ENCODE measurements around the gene PTPRB. TPM values are rescaled to one million over a fixed set of nuclear protein-coding genes. Genes with fewer than 3 reads are reported as not detected.

PTPRB gene
- total RNA-seq, 2 donors from 2014 or later: 17.3 to 27.7 TPM

- DNase-seq: no peak
- Histone ChIP-seq H3K27me3 (no peaks in the 10 kb centered on the region), H3K9ac (ENCODE audit: low read depth in 2 of 2, low read length in 2 of 2) (no peak overlapping the region), H3K36me3 (no peaks in the 10 kb centered on the region), H3K4me3 (no peak overlapping the region), H3K9me3 (no peaks in the 10 kb centered on the region), H3K27ac (no peak overlapping the region), H3K4me1 (no peaks in the 10 kb centered on the region)
- TF ChIP-seq, protein P1, sequence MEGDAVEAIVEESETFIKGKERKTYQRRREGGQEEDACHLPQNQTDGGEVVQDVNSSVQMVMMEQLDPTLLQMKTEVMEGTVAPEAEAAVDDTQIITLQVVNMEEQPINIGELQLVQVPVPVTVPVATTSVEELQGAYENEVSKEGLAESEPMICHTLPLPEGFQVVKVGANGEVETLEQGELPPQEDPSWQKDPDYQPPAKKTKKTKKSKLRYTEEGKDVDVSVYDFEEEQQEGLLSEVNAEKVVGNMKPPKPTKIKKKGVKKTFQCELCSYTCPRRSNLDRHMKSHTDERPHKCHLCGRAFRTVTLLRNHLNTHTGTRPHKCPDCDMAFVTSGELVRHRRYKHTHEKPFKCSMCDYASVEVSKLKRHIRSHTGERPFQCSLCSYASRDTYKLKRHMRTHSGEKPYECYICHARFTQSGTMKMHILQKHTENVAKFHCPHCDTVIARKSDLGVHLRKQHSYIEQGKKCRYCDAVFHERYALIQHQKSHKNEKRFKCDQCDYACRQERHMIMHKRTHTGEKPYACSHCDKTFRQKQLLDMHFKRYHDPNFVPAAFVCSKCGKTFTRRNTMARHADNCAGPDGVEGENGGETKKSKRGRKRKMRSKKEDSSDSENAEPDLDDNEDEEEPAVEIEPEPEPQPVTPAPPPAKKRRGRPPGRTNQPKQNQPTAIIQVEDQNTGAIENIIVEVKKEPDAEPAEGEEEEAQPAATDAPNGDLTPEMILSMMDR (IDR thresholded peaks at IDR 0.05): no peak
- intact Hi-C loops (cut with DNase I): no loop called here
Measured at GRCh38 chr12:70661466-70662161, 24.4 kb upstream of the PTPRB start.

DNA sequence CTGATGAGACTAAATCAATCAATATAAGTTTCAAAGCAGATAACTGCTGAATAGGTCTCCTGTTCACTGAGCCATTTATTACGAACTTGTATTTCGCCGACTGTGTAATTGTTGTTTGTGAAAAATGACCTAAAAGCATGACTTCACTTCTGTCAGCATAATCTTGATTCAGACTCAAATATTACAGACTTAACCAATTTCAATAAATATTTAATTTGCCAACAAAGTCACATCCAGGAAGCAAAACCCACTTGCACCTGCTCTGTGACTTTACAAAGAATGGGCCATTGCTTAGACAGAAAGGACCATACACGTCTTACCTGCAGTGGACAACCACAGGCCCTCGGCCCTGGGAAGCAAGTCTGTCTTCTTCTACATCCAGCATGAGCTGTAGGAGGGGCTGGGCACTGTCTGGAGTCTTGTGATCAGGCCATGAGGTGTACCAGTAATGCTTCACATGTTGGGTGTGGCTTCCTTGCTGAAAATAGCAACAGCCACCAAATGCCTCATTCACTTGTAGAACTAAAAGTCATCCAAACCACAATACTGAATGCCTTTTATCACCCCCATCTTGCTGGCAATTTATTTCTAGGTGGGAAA is 23.5 kb upstream of the PTPRB start:
- Histone ChIP-seq H3K9me3 (no peaks in the 10 kb centered on the region), H3K27ac (no peak overlapping the region), H3K27me3 (no peaks in the 10 kb centered on the region), H3K4me1 (no peaks in the 10 kb centered on the region), H3K9ac (ENCODE audit: low read depth in 2 of 2, low read length in 2 of 2) (no peak overlapping the region), H3K36me3 (no peaks in the 10 kb centered on the region), H3K4me3 (no peak overlapping the region)
- TF ChIP-seq, protein P1 (IDR thresholded peaks at IDR 0.05): no peak
- intact Hi-C loops (cut with DNase I): no loop called here
- no peak for DNase-seq

DNA sequence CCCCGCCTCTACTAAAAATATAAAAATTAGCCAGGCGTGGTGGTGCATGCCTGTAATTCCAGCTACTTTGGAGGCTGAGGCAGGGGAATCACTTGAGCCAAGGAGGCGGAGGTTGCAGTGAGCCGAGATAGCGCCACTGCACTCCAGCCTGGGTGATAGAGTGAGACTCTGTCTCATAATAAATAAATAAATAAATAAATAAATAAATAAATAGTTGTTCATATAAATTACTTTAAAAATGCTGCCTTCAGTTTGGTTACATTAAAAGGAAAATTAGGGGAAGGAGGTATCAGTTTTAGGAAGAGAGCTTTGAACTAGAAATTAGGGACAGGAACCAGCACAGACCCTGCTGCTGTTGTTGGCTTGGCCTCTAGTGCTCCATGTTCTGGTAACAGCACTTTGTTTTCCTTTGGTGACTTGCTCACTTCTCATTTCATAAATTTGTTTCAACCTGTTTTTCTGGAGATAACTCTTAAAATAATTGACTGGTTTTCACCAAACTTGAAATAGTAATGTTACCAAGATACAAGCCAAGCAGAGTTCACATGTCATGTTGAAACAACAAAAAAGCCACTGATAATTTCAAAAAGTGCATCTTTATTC is 22.9 kb upstream of the PTPRB start:
- Histone ChIP-seq H3K9ac (ENCODE audit: low read depth in 2 of 2, low read length in 2 of 2) (no peak overlapping the region), H3K36me3 (no peaks in the 10 kb centered on the region), H3K27me3 (no peaks in the 10 kb centered on the region), H3K4me3 (no peak overlapping the region), H3K4me1 (no peaks in the 10 kb centered on the region), H3K27ac (no peak overlapping the region), H3K9me3 (no peaks in the 10 kb centered on the region)
- intact Hi-C loops (cut with DNase I): no loop called here
- TF ChIP-seq, protein P1 (IDR thresholded peaks at IDR 0.05): no peak
- DNase-seq: no peak

DNA sequence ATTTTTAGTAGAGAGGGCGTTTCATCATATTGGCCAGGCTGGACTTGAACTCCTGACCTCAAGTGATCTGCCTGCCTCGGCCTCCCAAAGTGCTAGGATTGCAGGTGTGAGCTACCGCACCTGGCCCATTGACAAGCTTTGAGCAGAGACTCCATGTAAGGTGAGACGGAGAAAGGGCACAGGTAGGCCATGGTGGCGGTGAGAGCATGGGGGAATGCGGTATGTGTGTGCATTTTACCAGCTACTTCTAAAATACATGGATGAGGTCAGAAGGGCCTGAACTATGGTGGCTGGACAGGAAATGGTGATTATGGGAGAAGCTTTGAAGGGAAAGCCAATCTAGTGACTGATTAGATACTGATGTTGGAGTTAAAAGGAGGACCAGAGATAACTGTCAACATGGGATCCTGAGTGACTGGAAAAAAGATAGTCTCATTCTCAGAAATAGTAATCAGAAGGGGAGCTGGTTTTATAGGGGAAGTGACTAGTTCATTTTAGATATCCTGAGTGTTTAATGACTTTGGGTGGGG is 21.9 kb upstream of the PTPRB start:
- intact Hi-C loops (cut with DNase I): no loop called here
- no peak for DNase-seq

GRCh38 chr12:70657616-70658286 is 20.5 kb upstream of the PTPRB start:
- Histone ChIP-seq H3K9ac (ENCODE audit: low read depth in 2 of 2, low read length in 2 of 2) (no peak overlapping the region), H3K4me3 (no peak overlapping the region), H3K9me3 (no peaks in the 10 kb centered on the region), H3K4me1 (no peaks in the 10 kb centered on the region), H3K27me3 (no peaks in the 10 kb centered on the region), H3K27ac (no peak overlapping the region), H3K36me3 (no peaks in the 10 kb centered on the region)
- DNase-seq: no peak
- intact Hi-C loops (cut with DNase I): no loop called here
- TF ChIP-seq, protein P1 (IDR thresholded peaks at IDR 0.05): no peak

More for the DNA sequence above, 21.9 kb upstream of the PTPRB start:
- no peak overlapping the region for H3K4me3 ChIP-seq
- no peaks in the 10 kb centered on the region for H3K27me3 ChIP-seq
- H3K4me1 ChIP-seq: no peaks in the 10 kb centered on the region
- TF ChIP-seq, protein P1 (IDR thresholded peaks at IDR 0.05): no peak
- no peak overlapping the region for H3K9ac ChIP-seq (ENCODE audit: low read depth in 2 of 2, low read length in 2 of 2)
- no peak overlapping the region for H3K27ac ChIP-seq
- no peaks in the 10 kb centered on the region for H3K36me3 ChIP-seq
- H3K9me3 ChIP-seq: no peaks in the 10 kb centered on the region

Data from colonic mucosa (tissue), 4 donors.